Measurements from ENCODE around the gene KRT16.
"Not testable (repeated sequence)": the region's sequence is repeated elsewhere in the genome, so short reads cannot be mapped to it uniquely, and the experiment has no call there.

KRT16 gene

DNA sequence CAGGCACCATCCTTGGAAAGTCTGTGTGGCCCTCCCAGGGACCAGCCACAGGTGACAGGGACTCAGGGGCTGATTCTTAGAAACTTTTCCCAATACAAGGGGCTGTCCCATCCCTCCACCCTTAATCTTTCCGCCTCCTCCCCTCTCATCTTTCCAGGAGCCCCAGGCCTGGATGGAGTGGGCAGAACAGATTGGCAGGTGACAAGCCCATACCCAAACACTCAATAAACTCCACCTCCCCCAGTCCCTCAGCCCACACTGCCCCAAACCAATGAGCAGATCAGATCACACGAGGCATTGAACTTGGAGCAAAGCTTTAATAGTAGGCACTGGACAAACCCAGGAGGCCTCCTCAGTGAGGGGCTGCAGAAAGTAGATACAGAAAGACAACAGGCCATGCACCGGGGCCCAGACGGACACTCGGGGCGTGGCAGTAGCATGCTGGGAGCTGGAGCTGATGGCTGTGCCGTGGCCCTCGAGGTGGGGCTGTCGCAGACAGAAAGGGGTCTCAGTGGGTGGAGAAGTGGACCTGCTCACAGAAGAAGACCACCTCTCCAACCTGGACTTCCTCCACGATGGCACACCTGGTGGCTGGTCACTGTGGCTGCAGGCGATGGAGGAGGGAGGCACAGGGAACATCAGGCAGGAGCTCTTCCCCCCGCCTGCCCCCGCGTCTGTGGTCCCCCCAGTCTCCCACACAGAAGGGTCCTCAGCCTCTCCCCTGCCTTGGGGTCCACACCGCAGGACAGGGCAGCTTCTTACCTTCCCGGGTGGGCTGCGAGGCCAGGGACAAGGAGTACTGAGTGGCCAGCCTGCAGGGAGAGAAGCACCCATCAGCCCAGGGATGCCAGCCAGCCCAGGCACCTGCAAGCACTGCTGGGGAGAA is 13.7 kb upstream of the KRT16 start:
- H3K27me3 ChIP-seq (ENCODE audit: control insufficient read depth, insufficient read depth, low read length); H3K4me3 ChIP-seq (ENCODE audit: low read length); H3K4me1 ChIP-seq (ENCODE audit: control insufficient read depth, insufficient read depth, low read length); H3K9me3 ChIP-seq (ENCODE audit: control insufficient read depth, insufficient read depth, low read length); H3K27ac ChIP-seq (ENCODE audit: low read length); DNase-seq (ENCODE audit: low read depth, low spot score); H3K36me3 ChIP-seq (ENCODE audit: control insufficient read depth, insufficient read depth, low read length): not testable (repeated sequence)
- no CpG with 5 or more reads among the region's 17 CpGs for WGBS (ENCODE audit: insufficient coverage, insufficient read length)

DNA sequence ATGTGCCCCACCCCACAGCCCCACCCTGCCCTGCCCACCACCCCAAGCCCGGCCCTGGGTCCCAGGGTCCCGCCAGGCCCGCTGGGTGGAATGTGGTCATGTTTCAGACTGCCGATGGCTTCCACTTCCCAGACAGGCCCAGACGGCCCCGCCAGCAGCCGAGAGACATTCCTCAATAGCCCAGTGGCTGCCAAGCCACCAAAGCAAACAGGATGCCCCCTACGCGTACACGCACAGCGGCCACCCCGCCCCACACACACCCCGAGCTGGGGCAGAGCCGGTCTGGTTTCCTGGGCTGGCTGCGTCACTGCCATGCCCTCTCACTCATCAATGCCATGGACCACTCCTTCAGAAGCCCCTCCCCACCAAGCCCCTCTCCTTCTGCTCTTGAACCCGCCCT is 13.0 kb upstream of the KRT16 start:
- H3K4me3 ChIP-seq (ENCODE audit: low read length) = no peak overlapping the region
- H3K4me1 ChIP-seq (ENCODE audit: control insufficient read depth, insufficient read depth, low read length) = no peaks in the 10 kb centered on the region; the same call in 1 of the 2 replicates
- H3K9me3 ChIP-seq (ENCODE audit: control insufficient read depth, insufficient read depth, low read length) = no peaks in the 10 kb centered on the region
- no peaks in the 10 kb centered on the region for H3K27me3 ChIP-seq (ENCODE audit: control insufficient read depth, insufficient read depth, low read length)
- H3K36me3 ChIP-seq (ENCODE audit: control insufficient read depth, insufficient read depth, low read length) = no peaks in the 10 kb centered on the region
- no peak for DNase-seq (ENCODE audit: low read depth, low spot score)
- H3K27ac ChIP-seq (ENCODE audit: low read length) = no peak overlapping the region
- WGBS (ENCODE audit: insufficient coverage, insufficient read length) = no CpG with 5 or more reads among the region's 16 CpGs

DNA sequence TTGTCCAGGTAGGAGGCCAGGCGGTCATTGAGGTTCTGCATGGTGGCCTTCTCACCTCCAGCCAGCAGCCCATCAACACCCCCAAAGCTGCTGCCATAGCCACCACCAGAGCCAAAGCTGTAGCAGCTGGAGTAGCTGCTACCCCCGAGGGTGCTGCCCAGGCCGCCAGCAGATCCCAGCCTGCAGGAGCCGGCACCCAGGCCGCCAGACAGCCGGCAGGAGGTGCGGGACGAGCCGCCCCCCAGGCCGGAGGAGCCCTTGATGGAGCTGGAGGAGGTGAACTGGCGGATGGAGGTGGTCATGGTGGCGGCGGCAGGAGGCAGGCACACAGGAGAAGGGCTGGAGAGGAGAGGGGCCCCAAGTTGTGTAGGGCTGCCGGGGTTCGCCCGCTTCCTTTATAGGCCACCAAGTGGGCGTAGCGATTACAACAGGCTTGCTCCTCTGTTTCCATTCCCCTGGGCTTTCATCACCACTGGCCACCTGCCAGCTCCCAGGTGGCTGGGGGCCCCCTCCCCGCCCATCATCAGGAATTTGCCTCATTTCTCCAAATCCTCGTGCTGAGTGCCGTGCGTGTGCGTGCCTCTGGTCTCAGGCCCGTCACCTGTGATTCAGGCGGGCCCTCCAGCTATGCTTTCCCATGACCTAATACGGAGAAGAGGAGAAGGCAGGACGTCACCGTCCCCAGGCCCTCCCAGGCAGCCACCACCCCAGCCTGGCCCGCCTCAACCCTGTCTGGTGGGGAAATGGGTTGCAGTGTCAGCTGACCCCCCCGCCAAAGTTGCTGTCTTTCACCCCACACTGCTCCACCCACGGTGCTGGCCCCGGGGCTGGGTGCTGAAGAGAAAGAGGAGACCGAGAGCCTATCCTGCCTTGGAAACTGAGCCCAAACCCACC is 11.9 kb upstream of the KRT16 start, which contains the start of gene KRT17:
KRT17 (minus strand) TSS at position 368 of the 894 bp plus-strand sequence; CDS start at position 302, 66 bp downstream.
- Histone ChIP-seq H3K27ac (ENCODE audit: low read length) (no peak within 1 kb of the TSS), H3K4me1 (ENCODE audit: control insufficient read depth, insufficient read depth, low read length) (no peaks in the 10 kb centered on the region; the same call in 1 of the 2 replicates), H3K9me3 (ENCODE audit: control insufficient read depth, insufficient read depth, low read length) (no peaks in the 10 kb centered on the region), H3K36me3 (ENCODE audit: control insufficient read depth, insufficient read depth, low read length) (no peaks in the 10 kb centered on the region), H3K4me3 (ENCODE audit: low read length) (no peak within 1 kb of the TSS), H3K27me3 (ENCODE audit: control insufficient read depth, insufficient read depth, low read length) (no peaks in the 10 kb centered on the region)
- no peak for DNase-seq (ENCODE audit: low read depth, low spot score)
- WGBS (ENCODE audit: insufficient coverage, insufficient read length) = no CpG with 5 or more reads among the region's 33 CpGs

- H3K9me3 ChIP-seq (ENCODE audit: control insufficient read depth, insufficient read depth, low read length); H3K27ac ChIP-seq (ENCODE audit: low read length); H3K36me3 ChIP-seq (ENCODE audit: control insufficient read depth, insufficient read depth, low read length); H3K4me1 ChIP-seq (ENCODE audit: control insufficient read depth, insufficient read depth, low read length); H3K27me3 ChIP-seq (ENCODE audit: control insufficient read depth, insufficient read depth, low read length); DNase-seq (ENCODE audit: low read depth, low spot score); H3K4me3 ChIP-seq (ENCODE audit: low read length): not testable (repeated sequence)
- no CpG with 5 or more reads among the region's 10 CpGs for WGBS (ENCODE audit: insufficient coverage, insufficient read length)
These were observed 10.8 kb upstream of the KRT16 start for GRCh38 chr17:41623184-41623861.

GRCh38 chr17:41622340-41623183 is 10.0 kb upstream of the KRT16 start:
- DNase-seq (ENCODE audit: low read depth, low spot score); H3K27ac ChIP-seq (ENCODE audit: low read length); H3K9me3 ChIP-seq (ENCODE audit: control insufficient read depth, insufficient read depth, low read length); H3K4me1 ChIP-seq (ENCODE audit: control insufficient read depth, insufficient read depth, low read length); H3K36me3 ChIP-seq (ENCODE audit: control insufficient read depth, insufficient read depth, low read length); H3K27me3 ChIP-seq (ENCODE audit: control insufficient read depth, insufficient read depth, low read length); H3K4me3 ChIP-seq (ENCODE audit: low read length): not testable (repeated sequence)
- no CpG with 5 or more reads among the region's 19 CpGs for WGBS (ENCODE audit: insufficient coverage, insufficient read length)

DNA sequence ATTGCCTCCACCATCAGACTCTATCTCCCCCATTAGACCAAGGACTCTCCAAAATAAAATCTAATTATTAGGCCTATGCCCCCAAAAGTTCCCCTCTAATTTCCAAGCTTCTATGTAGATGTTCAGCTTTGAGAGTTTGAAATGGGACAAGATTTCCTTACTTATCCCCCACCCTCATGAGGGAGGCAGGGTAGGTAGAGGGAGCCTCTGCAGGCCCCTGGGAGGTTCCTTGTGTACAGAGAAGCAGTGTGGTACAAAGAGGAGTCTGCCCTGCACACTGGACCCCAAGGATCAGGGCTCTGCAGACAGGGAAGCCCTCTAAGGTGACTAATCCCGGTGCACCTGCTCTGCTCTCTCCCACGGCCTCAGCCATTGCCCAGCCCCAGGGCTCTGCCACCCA is 9.3 kb upstream of the KRT16 start:
- no peak for DNase-seq (ENCODE audit: low read depth, low spot score)
- Histone ChIP-seq H3K36me3 (ENCODE audit: control insufficient read depth, insufficient read depth, low read length) (no peaks in the 10 kb centered on the region), H3K4me3 (ENCODE audit: low read length) (no peak overlapping the region), H3K27me3 (ENCODE audit: control insufficient read depth, insufficient read depth, low read length) (no peaks in the 10 kb centered on the region), H3K9me3 (ENCODE audit: control insufficient read depth, insufficient read depth, low read length) (no peaks in the 10 kb centered on the region), H3K27ac (ENCODE audit: low read length) (no peak overlapping the region), H3K4me1 (ENCODE audit: control insufficient read depth, insufficient read depth, low read length) (no peaks in the 10 kb centered on the region; the same call in 1 of the 2 replicates)
- WGBS (ENCODE audit: insufficient coverage, insufficient read length) = no CpG with 5 or more reads among the region's 2 CpGs

DNA sequence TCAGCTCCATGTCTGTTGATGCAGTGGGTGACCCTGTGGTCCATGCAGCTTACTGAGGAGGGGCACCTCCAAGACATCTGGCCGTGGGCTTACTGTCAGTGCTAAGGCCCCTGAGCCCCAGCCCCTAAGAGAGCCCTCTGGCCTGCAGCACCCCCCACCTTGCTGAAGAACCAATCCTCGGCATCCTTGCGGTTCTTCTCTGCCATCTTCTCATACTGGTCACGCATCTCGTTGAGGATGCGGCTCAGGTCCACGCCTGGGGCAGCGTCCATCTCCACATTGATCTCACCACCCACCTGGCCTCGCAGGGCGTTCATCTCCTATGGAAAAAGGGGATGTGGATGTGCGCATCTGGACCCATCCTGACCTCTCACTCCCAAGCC is 8.9 kb upstream of the KRT16 start:
- H3K36me3 ChIP-seq (ENCODE audit: control insufficient read depth, insufficient read depth, low read length); H3K27ac ChIP-seq (ENCODE audit: low read length); H3K27me3 ChIP-seq (ENCODE audit: control insufficient read depth, insufficient read depth, low read length); H3K4me3 ChIP-seq (ENCODE audit: low read length); DNase-seq (ENCODE audit: low read depth, low spot score); H3K4me1 ChIP-seq (ENCODE audit: control insufficient read depth, insufficient read depth, low read length); H3K9me3 ChIP-seq (ENCODE audit: control insufficient read depth, insufficient read depth, low read length): not testable (repeated sequence)
- no CpG with 5 or more reads among the region's 11 CpGs for WGBS (ENCODE audit: insufficient coverage, insufficient read length)

- DNase-seq (ENCODE audit: low read depth, low spot score) = no peak
- Histone ChIP-seq H3K27me3 (ENCODE audit: control insufficient read depth, insufficient read depth, low read length) (no peaks in the 10 kb centered on the region), H3K36me3 (ENCODE audit: control insufficient read depth, insufficient read depth, low read length) (no peaks in the 10 kb centered on the region)
These were observed 8.2 kb upstream of the KRT16 start for GRCh38 chr17:41620583-41621434.

GRCh38 chr17:41619927-41620582 is 7.5 kb upstream of the KRT16 start:
- H3K27ac ChIP-seq (ENCODE audit: low read length); H3K36me3 ChIP-seq (ENCODE audit: control insufficient read depth, insufficient read depth, low read length); H3K27me3 ChIP-seq (ENCODE audit: control insufficient read depth, insufficient read depth, low read length); H3K9me3 ChIP-seq (ENCODE audit: control insufficient read depth, insufficient read depth, low read length); H3K4me3 ChIP-seq (ENCODE audit: low read length); DNase-seq (ENCODE audit: low read depth, low spot score); H3K4me1 ChIP-seq (ENCODE audit: control insufficient read depth, insufficient read depth, low read length): not testable (repeated sequence)
- no CpG with 5 or more reads among the region's 6 CpGs for WGBS (ENCODE audit: insufficient coverage, insufficient read length)

More at GRCh38 chr17:41620583-41621434, 8.2 kb upstream of the KRT16 start:
- WGBS (ENCODE audit: insufficient coverage, insufficient read length) = no CpG with 5 or more reads among the region's 21 CpGs
- H3K27ac ChIP-seq (ENCODE audit: low read length) = no peak overlapping the region
- no peaks in the 10 kb centered on the region; the same call in 1 of the 2 replicates for H3K4me1 ChIP-seq (ENCODE audit: control insufficient read depth, insufficient read depth, low read length)
- H3K9me3 ChIP-seq (ENCODE audit: control insufficient read depth, insufficient read depth, low read length) = no peaks in the 10 kb centered on the region
- H3K4me3 ChIP-seq (ENCODE audit: low read length) = no peak overlapping the region

Measured in iPS DF 6.9 (cell line).